GM12874 (cell line): Measurements from ENCODE around the gene EVA1A.

Experiments used
- CTCF ChIP-seq: IDR thresholded peaks from 2 replicates; pipeline ENCODE4 v1.5.1; 2011; ENCODE audit warnings: low read depth, mild to moderate bottlenecking, control low read depth, low read length, moderate library complexity; ENCODE audit not compliant: insufficient read depth

Gene EVA1A

GRCh38 chr2:75553935-75554531 is 6.7 kb downstream of the EVA1A start:
- no peak for TF ChIP-seq CTCF

GRCh38 chr2:75552222-75552621 is 8.5 kb downstream of the EVA1A start:
- no peak for TF ChIP-seq CTCF

GRCh38 chr2:75551434-75551833 is 9.3 kb downstream of the EVA1A start:
- no peak for TF ChIP-seq CTCF

- TF ChIP-seq CTCF: no peak
Measured at GRCh38 chr2:75549401-75550253, 11.1 kb downstream of the EVA1A start.

- no peak for TF ChIP-seq CTCF
Measured at GRCh38 chr2:75548036-75548573, 12.6 kb downstream of the EVA1A start.

GRCh38 chr2:75547345-75548035 is 13.2 kb downstream of the EVA1A start:
- no peak for TF ChIP-seq CTCF

- no peak for TF ChIP-seq CTCF
Measured at GRCh38 chr2:75545922-75546321, 14.8 kb downstream of the EVA1A start.
